ENCODE data around the gene TOLLIP.
"Not testable (repeated sequence)": the region's sequence is repeated elsewhere in the genome, so short reads cannot be mapped to it uniquely, and the experiment has no call there.

Gene TOLLIP

DNA sequence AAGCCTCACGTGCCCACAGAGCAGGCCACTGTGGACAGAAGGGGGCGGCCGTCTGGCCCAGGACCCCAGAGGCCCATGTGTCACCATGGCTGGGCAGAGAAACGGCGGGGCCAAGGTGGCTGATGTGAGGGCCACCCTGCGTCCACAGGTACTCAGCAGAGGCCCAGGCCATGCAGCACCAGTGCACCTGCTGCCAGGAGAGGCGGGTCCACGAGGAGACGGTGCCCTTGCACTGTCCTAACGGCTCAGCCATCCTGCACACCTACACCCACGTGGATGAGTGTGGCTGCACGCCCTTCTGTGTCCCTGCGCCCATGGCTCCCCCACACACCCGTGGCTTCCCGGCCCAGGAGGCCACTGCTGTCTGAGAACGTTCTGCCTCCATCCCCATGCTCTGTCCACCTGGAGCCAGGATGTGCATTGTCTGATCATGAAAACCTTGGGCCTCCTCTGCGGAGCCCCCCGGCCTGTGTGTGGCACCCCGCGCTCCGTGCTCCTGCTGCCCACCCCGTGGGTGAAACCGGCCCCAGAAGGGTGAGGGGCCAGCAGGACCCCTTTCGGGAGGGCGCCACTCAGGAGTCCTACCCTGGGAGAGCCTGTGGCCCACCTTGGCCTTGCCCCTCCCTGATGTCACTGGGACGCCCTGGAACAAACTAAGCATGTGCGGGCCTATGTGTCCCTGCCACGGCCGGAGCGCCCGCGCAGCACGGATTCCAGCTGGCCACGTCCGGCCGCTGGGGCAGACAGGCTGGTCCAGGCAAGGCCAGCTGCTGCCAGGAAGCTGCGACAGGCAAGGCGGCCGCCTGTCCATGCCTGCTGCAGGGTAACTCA, 48.0 kb downstream of the TOLLIP start:
- no peak for DNase-seq

DNA sequence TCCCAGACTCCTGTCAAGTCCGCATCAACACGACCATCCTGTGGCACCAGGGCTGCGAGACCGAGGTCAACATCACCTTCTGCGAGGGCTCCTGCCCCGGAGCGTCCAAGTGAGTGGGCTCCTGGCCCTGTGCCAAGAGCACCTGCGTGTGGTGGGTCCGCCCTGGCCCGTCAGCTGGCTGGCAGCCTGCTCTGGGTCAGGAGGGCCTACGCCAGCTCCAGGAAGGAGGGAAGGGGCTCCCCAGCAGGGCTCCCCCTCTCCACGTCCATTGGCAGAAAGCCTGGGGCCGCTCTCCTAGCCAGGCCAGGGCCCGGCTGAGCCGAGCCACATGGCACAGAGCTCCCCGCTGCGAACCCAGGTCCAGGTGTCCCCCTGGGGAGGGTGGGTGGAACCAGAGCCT, 48.8 kb downstream of the TOLLIP start:
- DNase-seq, result no peak

DNA sequence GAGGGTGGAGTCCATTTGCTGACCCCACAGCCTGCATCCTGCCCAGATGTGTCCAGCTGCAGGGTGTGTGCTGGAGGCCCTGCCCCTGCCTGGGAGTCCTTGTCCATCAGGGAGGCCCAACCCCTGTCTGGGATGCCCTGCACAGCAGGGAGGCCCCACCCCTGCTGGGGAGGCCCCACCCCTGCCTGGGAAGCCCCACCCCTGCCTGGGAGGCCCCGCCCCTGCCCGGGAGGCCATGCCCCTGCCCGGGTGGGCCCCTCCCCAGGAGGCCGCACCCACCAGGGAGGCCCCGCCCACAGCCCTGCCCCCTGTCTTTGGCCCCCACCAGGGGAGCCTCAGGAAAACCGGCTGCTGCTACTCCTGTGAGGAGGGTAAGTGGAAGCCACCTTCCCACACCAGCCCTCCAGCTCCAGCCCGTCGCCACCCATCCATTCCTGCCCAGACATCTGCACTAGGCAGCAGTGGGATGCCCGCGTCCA, 49.4 kb downstream of the TOLLIP start:
- peak in 1 of 2 donors; percentile 10 for DNase-seq

DNA sequence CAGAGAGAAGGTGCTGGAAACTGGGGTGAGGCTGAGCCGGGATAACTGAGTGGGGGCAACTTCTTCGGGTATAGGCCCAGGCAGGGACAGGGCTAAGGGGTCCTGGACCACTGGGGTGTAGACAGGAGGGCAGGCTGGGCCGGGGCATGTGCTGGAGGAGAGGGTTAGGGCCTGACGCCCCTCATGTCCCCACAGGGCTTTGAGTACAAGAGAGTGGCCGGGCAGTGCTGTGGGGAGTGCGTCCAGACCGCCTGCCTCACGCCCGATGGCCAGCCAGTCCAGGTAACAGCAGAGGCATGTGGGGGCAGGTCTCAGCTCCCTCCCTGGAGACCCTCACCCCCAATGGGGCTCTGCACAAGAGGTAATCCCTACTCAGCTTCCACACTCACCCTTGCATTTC, 49.9 kb downstream of the TOLLIP start:
- DNase-seq, result no peak

DNA sequence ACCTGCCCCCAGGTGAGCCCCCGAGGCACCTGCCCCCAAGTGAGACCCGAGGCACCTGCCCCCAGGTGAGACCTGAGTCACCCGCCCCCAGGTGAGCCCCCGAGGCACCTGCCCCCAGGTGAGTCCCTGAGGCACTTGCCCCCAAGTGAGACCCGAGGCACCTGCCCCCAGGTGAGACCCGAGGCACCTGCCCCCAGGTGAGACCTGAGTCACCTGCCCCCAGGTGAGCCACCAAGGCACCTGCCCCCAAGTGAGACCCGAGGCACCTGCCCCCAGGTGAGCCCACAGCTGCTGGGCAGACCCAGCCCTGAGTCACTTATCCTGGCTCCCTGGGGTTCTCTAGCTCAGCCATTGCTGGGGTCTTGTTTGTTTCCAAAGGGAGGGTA, 50.4 kb downstream of the TOLLIP start:
- no peak for DNase-seq

DNA sequence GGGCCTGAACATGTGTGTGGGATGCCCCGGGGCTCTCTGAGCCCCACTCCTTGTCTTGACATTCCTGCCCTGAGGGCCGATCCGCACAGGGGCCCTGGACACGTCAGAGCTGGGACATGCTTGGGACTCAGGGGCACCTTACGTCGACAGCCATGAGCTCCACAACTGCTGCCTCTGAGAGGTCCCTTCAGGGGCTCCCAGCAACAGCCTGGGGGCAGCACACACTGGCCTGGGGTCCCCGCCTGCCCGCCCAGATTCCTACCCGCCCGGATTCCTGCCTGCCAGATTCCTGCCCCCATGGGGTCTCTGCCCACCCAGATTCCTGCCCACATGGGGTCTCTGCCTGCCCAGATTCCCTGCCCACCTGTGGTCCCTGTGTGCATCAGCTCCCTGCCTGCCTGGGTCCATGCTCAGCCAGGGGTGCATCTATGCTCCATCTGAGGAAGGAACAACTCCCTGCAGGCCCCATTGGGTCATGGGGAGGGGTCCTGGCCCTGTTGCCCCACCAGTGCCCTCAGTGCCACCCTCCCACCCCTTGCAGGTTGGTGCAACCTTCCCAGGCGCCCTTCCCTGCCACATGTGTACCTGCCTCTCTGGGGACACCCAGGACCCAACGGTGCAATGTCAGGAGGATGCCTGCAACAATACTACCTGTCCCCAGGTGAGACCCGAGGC, 50.9 kb downstream of the TOLLIP start:
- no peak for DNase-seq

DNA sequence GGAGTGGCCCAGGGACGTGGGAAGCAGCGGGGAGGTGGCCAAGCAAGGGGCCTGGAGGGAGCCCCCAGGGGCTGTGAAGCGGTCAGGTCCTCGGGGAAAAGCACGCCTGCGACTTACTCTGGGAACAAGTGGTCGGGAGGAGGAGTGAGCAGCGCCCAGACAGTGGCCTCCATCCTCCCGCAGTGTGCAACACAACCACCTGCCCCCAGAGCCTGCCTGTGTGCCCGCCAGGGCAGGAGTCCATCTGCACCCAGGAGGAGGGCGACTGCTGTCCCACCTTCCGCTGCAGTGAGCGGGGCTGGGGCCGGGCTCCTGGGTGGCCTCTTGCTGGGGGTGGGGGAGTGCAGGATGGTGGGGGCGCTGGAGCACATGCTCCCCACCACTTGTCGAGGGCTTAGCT, 51.5 kb downstream of the TOLLIP start:
- DNase-seq, result no peak

DNA sequence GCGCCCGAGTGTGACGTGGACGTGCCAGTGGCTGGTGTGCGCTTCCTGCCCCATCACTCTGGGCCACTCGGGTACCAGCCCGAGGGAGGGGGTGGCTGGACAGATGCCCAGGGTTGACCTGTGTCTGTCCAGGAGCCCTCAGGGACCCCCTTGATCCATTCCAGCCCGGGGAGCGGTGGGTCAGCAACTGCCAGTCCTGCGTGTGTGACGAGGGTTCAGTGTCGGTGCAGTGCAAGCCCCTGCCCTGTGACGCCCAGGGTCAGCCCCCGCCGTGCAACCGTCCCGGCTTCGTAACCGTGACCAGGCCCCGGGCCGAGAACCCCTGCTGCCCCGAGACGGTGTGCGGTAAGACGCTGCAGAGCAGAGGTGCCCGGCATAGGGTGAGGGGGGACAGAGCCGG, 52.1 kb downstream of the TOLLIP start:
- DNase-seq, result no peak

DNA sequence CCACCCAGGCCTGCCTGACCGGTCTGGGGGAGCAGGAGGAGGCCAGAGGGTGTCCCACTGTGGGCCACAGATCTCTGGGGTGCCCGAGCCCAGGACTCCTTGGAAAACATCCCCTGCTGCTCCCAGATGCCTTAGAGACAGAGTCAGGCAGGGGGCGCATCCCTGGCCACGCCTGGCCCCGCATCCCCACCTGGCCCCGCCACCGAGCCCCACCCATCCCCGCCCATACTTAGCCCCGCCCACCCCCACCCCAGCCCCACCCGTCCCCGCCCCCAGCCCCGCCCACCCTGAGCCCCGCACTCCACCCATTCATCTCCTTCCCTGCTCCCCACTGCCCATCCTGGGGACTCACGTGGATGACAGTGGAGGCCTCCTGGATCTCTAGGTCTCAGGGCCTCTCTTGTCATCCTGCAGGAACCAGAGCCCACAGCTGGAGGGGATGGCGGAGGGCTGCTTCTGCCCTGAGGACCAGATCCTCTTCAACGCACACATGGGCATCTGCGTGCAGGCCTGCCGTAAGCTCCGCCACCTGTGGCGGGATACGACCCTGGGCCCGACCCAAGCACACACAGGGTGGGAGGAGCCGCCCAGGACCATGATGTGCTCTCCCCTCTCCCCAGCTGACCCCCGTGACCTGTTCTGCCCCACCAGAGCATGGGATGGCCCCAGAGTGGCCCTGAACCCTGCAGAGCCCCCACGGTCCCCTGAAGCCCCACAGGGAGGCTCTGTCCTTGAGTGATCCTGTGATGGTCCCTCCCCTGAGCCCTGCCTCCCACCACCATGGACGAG, 53.0 kb downstream of the TOLLIP start:
- DNase-seq, result no peak

DNA sequence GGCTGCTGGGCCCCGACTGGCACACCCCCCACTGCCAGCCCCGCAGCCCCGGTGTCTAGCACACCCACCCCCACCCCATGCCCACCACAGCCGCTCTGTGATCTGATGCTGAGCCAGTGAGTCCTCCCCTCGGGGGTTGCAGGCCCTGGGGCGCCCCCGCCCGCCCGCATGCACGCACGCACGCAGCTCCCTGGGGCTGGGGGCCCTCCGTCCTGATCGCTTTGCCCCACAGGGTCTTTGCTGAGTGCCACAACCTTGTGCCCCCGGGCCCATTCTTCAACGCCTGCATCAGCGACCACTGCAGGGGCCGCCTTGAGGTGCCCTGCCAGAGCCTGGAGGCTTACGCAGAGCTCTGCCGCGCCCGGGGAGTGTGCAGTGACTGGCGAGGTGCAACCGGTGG, 54.3 kb downstream of the TOLLIP start:
- DNase-seq, result no peak

DNA sequence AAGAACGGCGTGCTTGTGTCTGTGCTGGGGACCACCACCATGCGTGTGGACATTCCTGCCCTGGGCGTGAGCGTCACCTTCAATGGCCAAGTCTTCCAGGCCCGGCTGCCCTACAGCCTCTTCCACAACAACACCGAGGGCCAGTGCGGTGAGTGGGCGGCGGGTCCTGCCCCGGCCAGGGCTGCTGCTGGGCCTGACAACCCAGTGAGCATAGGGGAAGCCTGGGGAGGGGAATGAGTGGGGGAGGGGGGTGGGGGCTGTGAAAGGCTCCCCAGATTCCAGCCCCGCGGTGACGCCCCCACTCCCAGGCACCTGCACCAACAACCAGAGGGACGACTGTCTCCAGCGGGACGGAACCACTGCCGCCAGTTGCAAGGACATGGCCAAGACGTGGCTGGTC, 54.7 kb downstream of the TOLLIP start:
- DNase-seq, result no peak

DNA sequence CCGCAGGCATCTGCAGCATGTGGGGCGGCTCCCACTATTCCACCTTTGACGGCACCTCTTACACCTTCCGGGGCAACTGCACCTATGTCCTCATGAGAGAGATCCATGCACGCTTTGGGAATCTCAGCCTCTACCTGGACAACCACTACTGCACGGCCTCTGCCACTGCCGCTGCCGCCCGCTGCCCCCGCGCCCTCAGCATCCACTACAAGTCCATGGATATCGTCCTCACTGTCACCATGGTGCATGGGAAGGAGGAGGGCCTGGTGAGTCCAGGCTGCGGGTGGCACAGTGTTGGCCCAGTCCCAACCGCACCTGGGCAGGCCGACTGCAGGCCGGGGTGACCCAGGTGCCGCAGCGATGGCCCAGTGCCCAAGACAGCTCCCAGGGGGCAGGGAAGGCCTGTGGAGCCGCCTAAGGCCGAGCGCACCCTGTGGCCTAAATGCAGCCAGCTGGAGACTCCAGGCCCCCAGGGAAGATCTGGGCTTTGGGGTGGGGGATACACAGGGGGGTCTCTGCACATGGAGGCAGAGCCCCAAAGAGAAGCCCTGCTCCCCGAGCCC, 55.3 kb downstream of the TOLLIP start:
- DNase-seq, result no peak

DNA sequence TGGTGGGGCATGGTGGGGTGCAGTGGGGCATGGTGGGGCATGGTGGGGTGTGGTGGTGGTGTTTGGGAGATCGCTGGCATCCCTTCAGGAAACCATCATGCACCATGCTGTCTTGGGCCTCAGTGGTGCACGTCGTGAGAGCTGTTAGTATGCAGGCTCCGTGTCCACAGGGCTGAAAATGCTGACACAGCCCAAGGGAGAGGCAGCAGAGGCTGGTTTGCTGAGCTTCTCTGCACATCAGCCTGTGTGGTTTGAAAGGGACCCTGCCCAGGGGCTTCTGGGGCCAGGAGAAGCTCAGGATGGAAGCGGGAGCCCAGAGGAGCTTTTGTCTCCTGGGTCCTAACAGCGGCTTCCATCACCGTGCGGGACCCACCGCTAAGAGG, 56.3 kb downstream of the TOLLIP start:
- no peak for DNase-seq

DNA sequence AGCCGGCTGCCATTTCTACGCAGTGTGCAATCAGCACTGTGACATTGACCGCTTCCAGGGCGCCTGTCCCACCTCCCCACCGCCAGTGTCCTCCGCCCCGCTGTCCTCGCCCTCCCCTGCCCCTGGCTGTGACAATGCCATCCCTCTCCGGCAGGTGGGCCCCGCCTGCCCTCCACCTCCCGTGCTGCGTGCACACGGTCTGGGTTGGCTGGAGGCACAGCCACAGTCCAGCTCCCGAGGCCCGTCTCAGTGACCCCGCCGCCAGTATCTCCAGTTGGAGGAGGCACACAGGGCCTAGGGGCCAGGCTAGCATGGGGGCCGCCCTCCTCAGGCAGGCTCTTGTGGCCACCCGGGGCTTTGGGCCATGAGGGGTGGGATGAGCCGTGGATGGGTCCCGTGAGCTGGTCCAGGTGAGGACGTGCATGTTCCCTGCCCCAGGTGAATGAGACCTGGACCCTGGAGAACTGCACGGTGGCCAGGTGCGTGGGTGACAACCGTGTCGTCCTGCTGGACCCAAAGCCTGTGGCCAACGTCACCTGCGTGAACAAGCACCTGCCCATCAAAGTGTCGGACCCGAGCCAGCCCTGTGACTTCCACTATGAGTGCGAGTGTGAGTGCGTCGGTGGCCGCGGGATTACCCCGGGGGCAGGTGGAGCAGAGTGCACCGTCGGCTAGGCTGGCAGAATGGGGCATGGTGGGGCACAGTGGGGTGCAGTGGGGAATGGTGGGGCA, 56.9 kb downstream of the TOLLIP start:
- DNase-seq, result no peak

DNA sequence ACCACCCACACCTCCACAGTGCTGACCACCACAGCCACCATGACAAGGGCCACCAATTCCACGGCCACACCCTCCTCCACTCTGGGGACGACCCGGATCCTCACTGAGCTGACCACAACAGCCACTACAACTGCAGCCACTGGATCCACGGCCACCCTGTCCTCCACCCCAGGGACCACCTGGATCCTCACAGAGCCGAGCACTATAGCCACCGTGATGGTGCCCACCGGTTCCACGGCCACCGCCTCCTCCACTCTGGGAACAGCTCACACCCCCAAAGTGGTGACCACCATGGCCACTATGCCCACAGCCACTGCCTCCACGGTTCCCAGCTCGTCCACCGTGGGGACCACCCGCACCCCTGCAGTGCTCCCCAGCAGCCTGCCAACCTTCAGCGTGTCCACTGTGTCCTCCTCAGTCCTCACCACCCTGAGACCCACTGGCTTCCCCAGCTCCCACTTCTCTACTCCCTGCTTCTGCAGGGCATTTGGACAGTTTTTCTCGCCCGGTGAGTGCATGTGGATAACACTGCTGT, 58.1 kb downstream of the TOLLIP start:
- DNase-seq, result no peak

DNA sequence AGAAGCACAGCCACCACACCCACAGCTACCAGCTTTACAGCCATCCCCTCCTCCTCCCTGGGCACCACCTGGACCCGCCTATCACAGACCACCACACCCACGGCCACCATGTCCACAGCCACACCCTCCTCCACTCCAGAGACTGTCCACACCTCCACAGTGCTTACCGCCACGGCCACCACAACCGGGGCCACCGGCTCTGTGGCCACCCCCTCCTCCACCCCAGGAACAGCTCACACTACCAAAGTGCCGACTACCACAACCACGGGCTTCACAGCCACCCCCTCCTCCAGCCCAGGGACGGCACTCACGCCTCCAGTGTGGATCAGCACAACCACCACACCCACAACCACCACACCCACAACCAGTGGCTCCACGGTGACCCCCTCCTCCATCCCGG, 59.0 kb downstream of the TOLLIP start:
- DNase-seq, result not testable (repeated sequence)

DNA sequence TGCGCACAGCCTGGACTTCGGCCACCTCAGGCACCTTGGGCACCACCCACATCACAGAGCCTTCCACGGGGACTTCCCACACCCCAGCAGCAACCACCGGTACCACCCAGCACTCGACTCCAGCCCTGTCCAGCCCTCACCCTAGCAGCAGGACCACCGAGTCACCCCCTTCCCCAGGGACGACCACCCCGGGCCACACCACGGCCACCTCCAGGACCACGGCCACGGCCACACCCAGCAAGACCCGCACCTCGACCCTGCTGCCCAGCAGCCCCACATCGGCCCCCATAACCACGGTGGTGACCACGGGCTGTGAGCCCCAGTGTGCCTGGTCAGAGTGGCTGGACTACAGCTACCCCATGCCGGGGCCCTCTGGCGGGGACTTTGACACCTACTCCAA, 60.5 kb downstream of the TOLLIP start:
- DNase-seq, result not testable (repeated sequence)

DNA sequence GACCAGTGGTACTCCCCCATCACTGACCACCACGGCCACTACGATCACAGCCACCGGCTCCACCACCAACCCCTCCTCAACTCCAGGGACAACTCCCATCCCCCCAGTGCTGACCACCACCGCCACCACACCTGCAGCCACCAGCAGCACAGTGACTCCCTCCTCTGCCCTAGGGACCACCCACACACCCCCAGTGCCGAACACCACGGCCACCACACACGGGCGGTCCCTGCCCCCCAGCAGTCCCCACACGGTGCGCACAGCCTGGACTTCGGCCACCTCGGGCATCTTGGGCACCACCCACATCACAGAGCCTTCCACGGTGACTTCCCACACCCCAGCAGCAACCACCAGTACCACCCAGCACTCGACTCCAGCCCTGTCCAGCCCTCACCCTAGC, 62.4 kb downstream of the TOLLIP start:
- DNase-seq, result not testable (repeated sequence)

DNA sequence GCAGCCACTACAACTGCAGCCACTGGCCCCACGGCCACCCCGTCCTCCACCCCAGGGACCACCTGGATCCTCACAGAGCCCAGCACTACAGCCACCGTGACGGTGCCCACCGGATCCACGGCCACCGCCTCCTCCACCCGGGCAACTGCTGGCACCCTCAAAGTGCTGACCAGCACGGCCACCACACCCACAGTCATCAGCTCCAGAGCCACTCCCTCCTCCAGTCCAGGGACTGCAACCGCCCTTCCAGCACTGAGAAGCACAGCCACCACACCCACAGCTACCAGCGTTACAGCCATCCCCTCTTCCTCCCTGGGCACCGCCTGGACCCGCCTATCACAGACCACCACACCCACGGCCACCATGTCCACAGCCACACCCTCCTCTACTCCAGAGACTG, 63.1 kb downstream of the TOLLIP start:
- not testable (repeated sequence) for DNase-seq

DNA sequence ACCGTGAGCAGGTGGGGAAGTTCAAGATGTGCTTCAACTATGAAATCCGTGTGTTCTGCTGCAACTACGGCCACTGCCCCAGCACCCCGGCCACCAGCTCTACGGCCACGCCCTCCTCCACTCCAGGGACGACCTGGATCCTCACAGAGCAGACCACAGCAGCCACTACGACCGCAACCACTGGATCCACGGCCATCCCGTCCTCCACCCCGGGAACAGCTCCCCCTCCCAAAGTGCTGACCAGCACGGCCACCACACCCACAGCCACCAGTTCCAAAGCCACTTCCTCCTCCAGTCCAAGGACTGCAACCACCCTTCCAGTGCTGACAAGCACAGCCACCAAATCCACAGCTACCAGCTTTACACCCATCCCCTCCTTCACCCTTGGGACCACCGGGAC, 63.7 kb downstream of the TOLLIP start:
- not testable (repeated sequence) for DNase-seq

DNA sequence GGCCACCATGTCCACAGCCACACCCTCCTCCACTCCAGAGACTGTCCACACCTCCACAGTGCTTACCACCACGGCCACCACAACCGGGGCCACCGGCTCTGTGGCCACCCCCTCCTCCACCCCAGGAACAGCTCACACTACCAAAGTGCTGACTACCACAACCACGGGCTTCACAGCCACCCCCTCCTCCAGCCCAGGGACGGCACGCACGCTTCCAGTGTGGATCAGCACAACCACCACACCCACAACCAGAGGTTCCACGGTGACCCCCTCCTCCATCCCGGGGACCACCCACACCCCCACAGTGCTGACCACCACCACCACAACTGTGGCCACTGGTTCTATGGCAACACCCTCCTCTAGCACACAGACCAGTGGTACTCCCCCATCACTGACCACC, 64.9 kb downstream of the TOLLIP start:
- not testable (repeated sequence) for DNase-seq

DNA sequence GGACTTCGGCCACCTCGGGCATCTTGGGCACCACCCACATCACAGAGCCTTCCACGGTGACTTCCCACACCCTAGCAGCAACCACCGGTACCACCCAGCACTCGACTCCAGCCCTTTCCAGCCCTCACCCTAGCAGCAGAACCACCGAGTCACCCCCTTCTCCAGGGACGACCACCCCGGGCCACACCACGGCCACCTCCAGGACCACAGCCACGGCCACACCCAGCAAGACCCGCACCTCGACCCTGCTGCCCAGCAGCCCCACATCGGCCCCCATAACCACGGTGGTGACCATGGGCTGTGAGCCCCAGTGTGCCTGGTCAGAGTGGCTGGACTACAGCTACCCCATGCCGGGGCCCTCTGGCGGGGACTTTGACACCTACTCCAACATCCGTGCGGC, 65.9 kb downstream of the TOLLIP start:
- DNase-seq, result not testable (repeated sequence)

Data from activated CD4-positive, alpha-beta T cell treated with anti-CD3 and anti-CD28 coated beads for 4 hours (primary cell).